HEK293 (cell line): ENCODE data around the gene ADAMTS17.

Experiments
- GLI4 ChIP-seq: fragments of 450-650 bp; formaldehyde crosslinking; IDR thresholded peaks from 2 replicates; pipeline ENCODE4 v1.5.1; 2016; ENCODE audit warnings: missing biosample characterization, missing genetic modification characterization
- GLIS2 ChIP-seq: fragments of 450-650 bp; formaldehyde crosslinking; IDR thresholded peaks from 2 replicates; pipeline ENCODE4 v1.5.1; 2016; ENCODE audit warnings: missing biosample characterization, missing genetic modification characterization
- YY1 ChIP-seq: fragments of 450-650 bp; formaldehyde crosslinking; IDR thresholded peaks from 2 replicates; pipeline ENCODE4 v1.5.1; 2018; ENCODE audit warnings: missing biosample characterization, missing genetic modification characterization
- TF ChIP-seq, protein P1 (sequence below): fragments of 450-650 bp; formaldehyde crosslinking; IDR thresholded peaks from 2 replicates; pipeline ENCODE4 v1.5.1; 2016; ENCODE audit warnings: missing biosample characterization, missing genetic modification characterization
- TF ChIP-seq, protein P2 (sequence below): fragments of 450-650 bp; formaldehyde crosslinking; IDR thresholded peaks from 2 replicates; pipeline ENCODE4 v1.5.1; 2016; ENCODE audit warnings: missing biosample characterization, missing genetic modification characterization

DNA sequence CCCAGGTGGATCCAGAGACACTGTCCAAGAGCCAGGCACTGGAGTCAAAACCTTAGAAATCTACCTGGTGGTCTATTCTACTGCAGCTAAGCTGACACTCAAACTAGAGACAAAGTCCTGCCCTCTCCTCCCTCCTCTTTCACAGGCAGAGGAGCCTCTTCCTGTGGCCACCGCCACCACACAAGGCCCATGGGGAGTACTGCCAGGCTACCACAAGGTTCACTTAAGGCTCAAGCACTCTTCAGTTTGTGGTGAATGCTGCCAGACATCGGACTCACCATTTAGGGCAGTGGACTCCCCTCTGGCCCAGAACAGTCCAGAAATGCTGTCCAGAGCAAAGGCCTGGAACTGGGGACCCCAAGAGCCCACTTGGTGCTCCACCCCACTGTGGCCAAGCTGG, 160.9 kb downstream of the ADAMTS17 start:
- TF ChIP-seq GLI4 (tag by site-specific recombination) (no peak), YY1 (tag by site-specific recombination) (no peak), GLIS2 (tag by site-specific recombination) (no peak)
- TF ChIP-seq, protein P1, sequence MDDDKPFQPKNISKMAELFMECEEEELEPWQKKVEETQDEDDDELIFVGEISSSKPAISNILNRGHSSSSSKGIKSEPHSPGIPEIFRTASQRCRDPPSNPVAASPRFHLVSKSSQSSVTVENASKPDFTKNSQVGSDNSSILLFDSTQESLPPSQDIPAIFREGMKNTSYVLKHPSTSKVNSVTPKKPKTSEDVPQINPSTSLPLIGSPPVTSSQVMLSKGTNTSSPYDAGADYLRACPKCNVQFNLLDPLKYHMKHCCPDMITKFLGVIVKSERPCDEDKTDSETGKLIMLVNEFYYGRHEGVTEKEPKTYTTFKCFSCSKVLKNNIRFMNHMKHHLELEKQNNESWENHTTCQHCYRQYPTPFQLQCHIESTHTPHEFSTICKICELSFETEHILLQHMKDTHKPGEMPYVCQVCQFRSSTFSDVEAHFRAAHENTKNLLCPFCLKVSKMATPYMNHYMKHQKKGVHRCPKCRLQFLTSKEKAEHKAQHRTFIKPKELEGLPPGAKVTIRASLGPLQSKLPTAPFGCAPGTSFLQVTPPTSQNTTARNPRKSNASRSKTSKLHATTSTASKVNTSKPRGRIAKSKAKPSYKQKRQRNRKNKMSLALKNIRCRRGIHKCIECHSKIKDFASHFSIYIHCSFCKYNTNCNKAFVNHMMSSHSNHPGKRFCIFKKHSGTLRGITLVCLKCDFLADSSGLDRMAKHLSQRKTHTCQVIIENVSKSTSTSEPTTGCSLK (tag by site-specific recombination): no peak
- TF ChIP-seq, protein P2, sequence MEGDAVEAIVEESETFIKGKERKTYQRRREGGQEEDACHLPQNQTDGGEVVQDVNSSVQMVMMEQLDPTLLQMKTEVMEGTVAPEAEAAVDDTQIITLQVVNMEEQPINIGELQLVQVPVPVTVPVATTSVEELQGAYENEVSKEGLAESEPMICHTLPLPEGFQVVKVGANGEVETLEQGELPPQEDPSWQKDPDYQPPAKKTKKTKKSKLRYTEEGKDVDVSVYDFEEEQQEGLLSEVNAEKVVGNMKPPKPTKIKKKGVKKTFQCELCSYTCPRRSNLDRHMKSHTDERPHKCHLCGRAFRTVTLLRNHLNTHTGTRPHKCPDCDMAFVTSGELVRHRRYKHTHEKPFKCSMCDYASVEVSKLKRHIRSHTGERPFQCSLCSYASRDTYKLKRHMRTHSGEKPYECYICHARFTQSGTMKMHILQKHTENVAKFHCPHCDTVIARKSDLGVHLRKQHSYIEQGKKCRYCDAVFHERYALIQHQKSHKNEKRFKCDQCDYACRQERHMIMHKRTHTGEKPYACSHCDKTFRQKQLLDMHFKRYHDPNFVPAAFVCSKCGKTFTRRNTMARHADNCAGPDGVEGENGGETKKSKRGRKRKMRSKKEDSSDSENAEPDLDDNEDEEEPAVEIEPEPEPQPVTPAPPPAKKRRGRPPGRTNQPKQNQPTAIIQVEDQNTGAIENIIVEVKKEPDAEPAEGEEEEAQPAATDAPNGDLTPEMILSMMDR: no peak
